WTC11 (cell line): ENCODE data around the gene FAM89B. TPM values are rescaled to one million over a fixed set of nuclear protein-coding genes. Genes with fewer than 3 reads are reported as not detected.
"Not testable (repeated sequence)": the region's sequence is repeated elsewhere in the genome, so short reads cannot be mapped to it uniquely, and the experiment has no call there.

Experiments
- ATAC-seq: fragments of 200-7000 bp; cut with Tn5 transposase; 2 replicates; pipeline ENCODE4 v1.10.0; 2021; ENCODE audit warnings: mild to moderate bottlenecking, moderate library complexity
- CTCF ChIA-PET: fragments of 300-600 bp; sonication (Branson Sonifier 250); formaldehyde crosslinking; loops from one replicate; lab custom pipeline; 2021; ENCODE audit warnings: antibody characterized with exemption; lab: Charles Lee
- POLR2A ChIA-PET: fragments of 350-600 bp; sonication (Branson Sonifier 250); formaldehyde crosslinking; loops from one replicate; lab custom pipeline; 2021; ENCODE audit warnings: antibody characterized with exemption; lab: Charles Lee
- DNase-seq: peaks from one replicate; pipeline ENCODE4 v3.0.0; 2021; ENCODE audit warnings: low spot score
- H3K27ac Mint-ChIP-seq: 2 replicates; pipeline ENCODE4 v1.8.0; 2021; ENCODE audit warnings: mixed read lengths
- H3K27me3 Mint-ChIP-seq: 2 replicates; pipeline ENCODE4 v1.8.0; 2021; ENCODE audit warnings: low read depth, mild to moderate bottlenecking, moderate library complexity, mixed read lengths
- H3K36me3 Mint-ChIP-seq: 2 replicates; pipeline ENCODE4 v1.8.0; 2021; ENCODE audit warnings: mixed read lengths
- H3K4me1 Mint-ChIP-seq: 2 replicates; pipeline ENCODE4 v1.8.0; 2022; ENCODE audit warnings: mixed read lengths
- H3K4me3 Mint-ChIP-seq: 2 replicates; pipeline ENCODE4 v1.8.0; 2021; ENCODE audit warnings: mild to moderate bottlenecking, moderate library complexity, mixed read lengths
- H3K9me3 Mint-ChIP-seq: 2 replicates; pipeline ENCODE4 v1.8.0; 2021; ENCODE audit warnings: mixed read lengths
- FOXK1 ChIP-seq: sonication (generic); formaldehyde crosslinking; IDR thresholded peaks from 2 replicates; pipeline ENCODE4 v1.8.0; 2022; ENCODE audit warnings: mild to moderate bottlenecking, moderate library complexity, missing genetic modification reagents
- GABPB1 ChIP-seq: sonication (generic); formaldehyde crosslinking; IDR thresholded peaks from 2 replicates; pipeline ENCODE4 v1.8.1; 2023; ENCODE audit warnings: mild to moderate bottlenecking, missing genetic modification reagents
- NR2C2 ChIP-seq: sonication (generic); formaldehyde crosslinking; IDR thresholded peaks from 2 replicates; pipeline ENCODE4 v1.8.0; 2022; ENCODE audit warnings: mild to moderate bottlenecking, missing genetic modification reagents
- PRRX2 ChIP-seq: fragments of 250-450 bp; sonication (Bioruptor Pico); IDR thresholded peaks from 2 replicates; pipeline ENCODE4 v1.8.0; 2021; ENCODE audit warnings: mild to moderate bottlenecking
- RORB ChIP-seq: fragments of 250-450 bp; sonication (Bioruptor Pico); IDR thresholded peaks from 2 replicates; pipeline ENCODE4 v1.9.0; 2021; ENCODE audit warnings: mild to moderate bottlenecking
- total RNA-seq: library from RNA; stranded (reverse); gene quantifications from 3 replicates; pipeline ENCODE4 v1.2.3, GENCODE V29; 2021
- TF ChIP-seq, protein P1 (sequence below): fragments of 250-450 bp; sonication (Bioruptor Pico); conservative IDR thresholded peaks from 2 replicates; pipeline ENCODE4 v1.9.0; 2021; ENCODE audit warnings: mild to moderate bottlenecking
- TF ChIP-seq, protein P2 (sequence below): sonication (generic); formaldehyde crosslinking; IDR thresholded peaks from 2 replicates; pipeline ENCODE4 v1.8.1; 2022; ENCODE audit warnings: mild to moderate bottlenecking, missing genetic modification reagents, moderate library complexity, borderline replicate concordance
- TF ChIP-seq, protein P3 (sequence below): sonication (generic); formaldehyde crosslinking; IDR thresholded peaks from 2 replicates; pipeline ENCODE4 v1.8.0; 2022; ENCODE audit warnings: missing genetic modification reagents
- TF ChIP-seq, protein P4 (sequence below): sonication (generic); formaldehyde crosslinking; IDR thresholded peaks from 2 replicates; pipeline ENCODE4 v1.8.1; 2023; ENCODE audit warnings: mild to moderate bottlenecking, missing genetic modification reagents, moderate library complexity
- TF ChIP-seq, protein P5 (sequence below): fragments of 250-450 bp; sonication (Bioruptor Pico); IDR thresholded peaks from 2 replicates; pipeline ENCODE4 v1.8.0; 2021; ENCODE audit warnings: mild to moderate bottlenecking

Gene FAM89B
- total RNA-seq, 1 experiment from 2014 or later = 13.3 TPM

DNA sequence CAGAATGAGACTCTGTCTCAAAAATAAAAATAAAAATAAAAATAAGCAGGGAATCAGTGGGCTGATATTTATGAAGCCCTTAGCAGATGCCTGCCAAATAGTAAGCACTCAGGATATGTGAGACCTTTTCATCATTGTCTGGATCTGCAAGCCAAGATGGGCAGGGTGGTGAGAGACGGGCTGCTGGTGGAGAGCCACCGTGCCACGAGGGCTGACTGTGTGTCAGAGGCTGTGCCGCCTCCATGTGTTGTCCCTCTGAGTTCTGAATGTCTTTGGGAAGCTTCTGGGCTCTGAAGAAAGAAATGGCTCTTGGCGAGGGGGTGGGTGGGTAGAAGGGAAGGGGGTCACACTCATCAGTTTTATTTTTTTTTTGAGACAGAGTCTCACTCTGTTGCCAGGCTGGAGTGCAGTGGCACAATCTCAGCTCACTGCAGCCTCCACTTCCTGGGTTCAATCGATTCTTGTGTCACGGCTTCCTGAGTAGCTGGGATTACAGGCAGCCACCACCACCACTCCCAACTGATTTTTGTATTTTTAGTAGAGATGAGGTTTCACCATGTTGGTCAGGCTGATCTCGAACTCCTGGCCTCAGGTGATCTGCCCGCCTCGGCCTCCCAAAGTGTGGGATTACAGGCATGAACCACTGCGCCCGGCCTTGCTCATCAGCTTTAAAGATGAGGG, 7.3 kb upstream of the FAM89B start:
- DNase-seq, H3K36me3 Mint-ChIP-seq, H3K4me3 Mint-ChIP-seq, H3K27ac Mint-ChIP-seq, ATAC-seq, H3K9me3 Mint-ChIP-seq: not testable (repeated sequence)
- Mint-ChIP-seq H3K4me1 (peaks cover 31% of the 10 kb centered on the region), H3K27me3 (peaks cover 19% of the 10 kb centered on the region)
- ChIA-PET CTCF (interaction anchor here (0.9 to 9.1 kb wide), 6 partner anchors 8 to 148 kb away, joined by 3 to 67 read pairs (median 3); partner anchors contain the start of genes EHBP1L1 and KCNK7), POLR2A (interaction anchor here (0.6 kb wide), 1 partner anchor 215 kb away, joined by 3 read pairs; no protein-coding TSS in a partner anchor)

DNA sequence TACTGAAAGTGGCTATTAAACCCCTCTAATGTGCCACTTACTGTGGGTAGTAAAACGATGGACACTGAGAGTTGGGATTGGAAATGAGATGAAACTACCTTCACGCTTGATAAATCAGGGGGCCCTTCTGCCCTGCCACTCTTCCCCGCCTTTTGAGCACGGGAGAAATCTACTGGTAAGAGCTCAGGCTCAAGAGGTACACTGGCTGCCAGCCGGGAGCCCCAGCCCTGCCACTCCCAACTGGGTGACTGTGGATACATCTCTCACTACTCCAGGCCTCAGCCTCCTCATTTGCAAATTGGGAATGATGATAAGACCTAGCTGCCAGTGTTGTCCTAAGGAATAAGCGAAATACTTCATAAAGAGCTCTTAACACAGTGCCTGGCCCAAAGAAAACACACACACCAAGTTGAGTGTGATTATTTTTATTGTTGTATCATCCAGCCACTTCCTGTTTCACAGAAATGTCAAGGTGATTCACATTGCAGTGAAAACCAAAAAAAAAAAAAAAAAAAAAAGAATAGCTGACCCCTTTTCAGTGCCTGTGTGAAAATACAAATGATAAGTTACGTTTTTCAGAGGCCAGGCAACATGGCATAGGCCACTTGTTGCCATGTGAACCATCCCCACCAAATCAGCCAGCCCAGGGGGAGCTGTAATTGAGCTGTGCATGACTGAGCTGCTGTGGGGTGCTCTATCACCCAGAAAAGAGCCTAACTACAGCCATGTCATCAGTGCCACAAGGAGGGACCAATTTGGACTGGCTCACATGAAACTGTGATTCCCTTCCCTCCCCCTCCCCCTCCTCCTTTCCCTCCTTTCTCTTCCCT, 6.5 kb upstream of the FAM89B start:
- TF ChIP-seq FOXK1 (no peak), PRRX2 (no peak), NR2C2 (CRISPR knock-in tag) (no peak), RORB (CRISPR knock-in tag) (no peak), GABPB1 (CRISPR knock-in tag) (no peak)
- TF ChIP-seq, protein P1, sequence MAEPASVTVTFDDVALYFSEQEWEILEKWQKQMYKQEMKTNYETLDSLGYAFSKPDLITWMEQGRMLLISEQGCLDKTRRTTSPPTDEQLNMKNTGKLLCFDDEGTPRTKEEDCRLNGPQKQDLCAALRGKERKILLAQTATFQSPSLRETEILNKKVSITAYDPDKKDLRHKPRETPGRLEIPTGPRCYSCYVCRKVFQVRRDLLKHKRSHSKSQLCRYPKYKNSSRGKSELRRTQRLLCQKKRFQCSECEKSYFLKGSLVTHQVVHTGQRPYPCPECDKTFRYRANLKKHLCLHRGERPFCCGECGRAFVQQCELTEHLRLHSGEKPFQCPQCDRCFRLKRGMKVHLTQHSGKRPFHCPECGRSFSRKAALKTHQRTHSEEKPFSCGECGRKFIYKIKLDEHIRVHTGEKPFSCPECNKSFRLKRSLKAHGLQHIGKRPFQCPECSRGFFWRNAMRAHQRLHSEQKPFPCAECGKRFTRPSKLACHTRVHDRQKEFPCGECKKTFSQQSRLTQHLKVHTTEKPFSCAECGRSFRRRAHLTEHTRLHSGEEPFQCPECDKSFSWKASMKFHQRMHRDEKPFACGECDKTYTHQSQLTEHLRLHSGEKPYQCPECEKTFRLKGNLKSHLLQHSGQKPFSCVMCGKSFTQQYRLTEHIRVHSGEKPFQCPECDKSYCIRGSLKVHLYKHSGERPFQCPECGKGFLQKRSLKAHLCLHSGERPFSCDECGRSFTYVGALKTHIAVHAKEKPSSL (CRISPR knock-in tag) = no peak
- TF ChIP-seq, protein P2, sequence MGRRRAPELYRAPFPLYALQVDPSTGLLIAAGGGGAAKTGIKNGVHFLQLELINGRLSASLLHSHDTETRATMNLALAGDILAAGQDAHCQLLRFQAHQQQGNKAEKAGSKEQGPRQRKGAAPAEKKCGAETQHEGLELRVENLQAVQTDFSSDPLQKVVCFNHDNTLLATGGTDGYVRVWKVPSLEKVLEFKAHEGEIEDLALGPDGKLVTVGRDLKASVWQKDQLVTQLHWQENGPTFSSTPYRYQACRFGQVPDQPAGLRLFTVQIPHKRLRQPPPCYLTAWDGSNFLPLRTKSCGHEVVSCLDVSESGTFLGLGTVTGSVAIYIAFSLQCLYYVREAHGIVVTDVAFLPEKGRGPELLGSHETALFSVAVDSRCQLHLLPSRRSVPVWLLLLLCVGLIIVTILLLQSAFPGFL (CRISPR knock-in tag) = no peak
- TF ChIP-seq, protein P3, sequence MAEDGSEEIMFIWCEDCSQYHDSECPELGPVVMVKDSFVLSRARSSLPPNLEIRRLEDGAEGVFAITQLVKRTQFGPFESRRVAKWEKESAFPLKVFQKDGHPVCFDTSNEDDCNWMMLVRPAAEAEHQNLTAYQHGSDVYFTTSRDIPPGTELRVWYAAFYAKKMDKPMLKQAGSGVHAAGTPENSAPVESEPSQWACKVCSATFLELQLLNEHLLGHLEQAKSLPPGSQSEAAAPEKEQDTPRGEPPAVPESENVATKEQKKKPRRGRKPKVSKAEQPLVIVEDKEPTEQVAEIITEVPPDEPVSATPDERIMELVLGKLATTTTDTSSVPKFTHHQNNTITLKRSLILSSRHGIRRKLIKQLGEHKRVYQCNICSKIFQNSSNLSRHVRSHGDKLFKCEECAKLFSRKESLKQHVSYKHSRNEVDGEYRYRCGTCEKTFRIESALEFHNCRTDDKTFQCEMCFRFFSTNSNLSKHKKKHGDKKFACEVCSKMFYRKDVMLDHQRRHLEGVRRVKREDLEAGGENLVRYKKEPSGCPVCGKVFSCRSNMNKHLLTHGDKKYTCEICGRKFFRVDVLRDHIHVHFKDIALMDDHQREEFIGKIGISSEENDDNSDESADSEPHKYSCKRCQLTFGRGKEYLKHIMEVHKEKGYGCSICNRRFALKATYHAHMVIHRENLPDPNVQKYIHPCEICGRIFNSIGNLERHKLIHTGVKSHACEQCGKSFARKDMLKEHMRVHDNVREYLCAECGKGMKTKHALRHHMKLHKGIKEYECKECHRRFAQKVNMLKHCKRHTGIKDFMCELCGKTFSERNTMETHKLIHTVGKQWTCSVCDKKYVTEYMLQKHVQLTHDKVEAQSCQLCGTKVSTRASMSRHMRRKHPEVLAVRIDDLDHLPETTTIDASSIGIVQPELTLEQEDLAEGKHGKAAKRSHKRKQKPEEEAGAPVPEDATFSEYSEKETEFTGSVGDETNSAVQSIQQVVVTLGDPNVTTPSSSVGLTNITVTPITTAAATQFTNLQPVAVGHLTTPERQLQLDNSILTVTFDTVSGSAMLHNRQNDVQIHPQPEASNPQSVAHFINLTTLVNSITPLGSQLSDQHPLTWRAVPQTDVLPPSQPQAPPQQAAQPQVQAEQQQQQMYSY (CRISPR knock-in tag) = no peak
- TF ChIP-seq, protein P4, sequence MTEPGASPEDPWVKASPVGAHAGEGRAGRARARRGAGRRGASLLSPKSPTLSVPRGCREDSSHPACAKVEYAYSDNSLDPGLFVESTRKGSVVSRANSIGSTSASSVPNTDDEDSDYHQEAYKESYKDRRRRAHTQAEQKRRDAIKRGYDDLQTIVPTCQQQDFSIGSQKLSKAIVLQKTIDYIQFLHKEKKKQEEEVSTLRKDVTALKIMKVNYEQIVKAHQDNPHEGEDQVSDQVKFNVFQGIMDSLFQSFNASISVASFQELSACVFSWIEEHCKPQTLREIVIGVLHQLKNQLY = no peak
- TF ChIP-seq, protein P5, sequence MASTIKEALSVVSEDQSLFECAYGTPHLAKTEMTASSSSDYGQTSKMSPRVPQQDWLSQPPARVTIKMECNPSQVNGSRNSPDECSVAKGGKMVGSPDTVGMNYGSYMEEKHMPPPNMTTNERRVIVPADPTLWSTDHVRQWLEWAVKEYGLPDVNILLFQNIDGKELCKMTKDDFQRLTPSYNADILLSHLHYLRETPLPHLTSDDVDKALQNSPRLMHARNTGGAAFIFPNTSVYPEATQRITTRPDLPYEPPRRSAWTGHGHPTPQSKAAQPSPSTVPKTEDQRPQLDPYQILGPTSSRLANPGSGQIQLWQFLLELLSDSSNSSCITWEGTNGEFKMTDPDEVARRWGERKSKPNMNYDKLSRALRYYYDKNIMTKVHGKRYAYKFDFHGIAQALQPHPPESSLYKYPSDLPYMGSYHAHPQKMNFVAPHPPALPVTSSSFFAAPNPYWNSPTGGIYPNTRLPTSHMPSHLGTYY = no peak
- no peak overlapping the region for H3K4me3 Mint-ChIP-seq
- H3K9me3 Mint-ChIP-seq = no peaks in the 10 kb centered on the region
- H3K4me1 Mint-ChIP-seq = peaks cover 25% of the 10 kb centered on the region
- peak overlapping the region; percentile 57; the same call in 1 of the 2 replicates for H3K27ac Mint-ChIP-seq
- no peak for DNase-seq
- POLR2A ChIA-PET = no interaction called here
- CTCF ChIA-PET = interaction anchor here (0.7 to 9.1 kb wide), 7 partner anchors 8 to 149 kb away, joined by 3 to 67 read pairs (median 4); partner anchors contain the start of gene KCNK7
- no peak for ATAC-seq
- H3K27me3 Mint-ChIP-seq = peaks cover 11% of the 10 kb centered on the region
- 0 out of 2 replicates have a peak, but pooled peaks cover 3% of the 10 kb centered on the region for H3K36me3 Mint-ChIP-seq
